OCI-LY3 (cell line): ENCODE measurements around the gene MAGI2.

Experiments used
- CTCF ChIP-seq: fragments of 200-600, 300-600 bp; sonication (generic); IDR thresholded peaks from 2 replicates; pipeline ENCODE4 v1.5.1; 2014; ENCODE audit warnings: antibody characterized with exemption, low read length, low read depth
- EZH2phosphoT487 ChIP-seq: fragments of 200-600 bp; shearing (Covaris generic); IDR thresholded peaks from 2 replicates; pipeline ENCODE4 v1.6.1; 2018; ENCODE audit warnings: antibody characterized with exemption, mixed run types, low read depth

DNA sequence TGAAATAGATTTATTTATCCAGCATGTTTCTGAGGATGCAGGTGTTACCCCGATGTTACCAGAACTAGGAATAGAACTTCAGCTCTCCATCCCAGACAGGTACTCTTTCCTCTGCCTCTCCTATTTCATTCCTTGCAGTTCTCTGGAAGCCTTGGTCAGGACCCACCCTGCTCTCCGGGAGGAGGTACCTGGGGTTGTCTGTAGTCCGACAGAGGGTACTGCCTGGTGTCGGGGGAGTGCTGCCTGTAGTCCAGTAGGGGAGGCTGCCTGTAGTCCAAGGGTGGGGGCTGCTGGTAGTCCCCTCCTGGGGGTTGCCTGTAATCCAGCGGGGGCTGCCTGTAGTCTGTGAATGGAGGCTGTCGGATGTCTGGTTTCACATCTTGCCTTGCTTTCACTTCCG, 1326.5 kb downstream of the MAGI2 start:
- TF ChIP-seq CTCF (no peak), EZH2phosphoT487 (no peak)
